Measurements from ENCODE around the gene DLEU7. TPM values are rescaled to one million over a fixed set of nuclear protein-coding genes. Genes with fewer than 3 reads are reported as not detected.

Gene DLEU7
- total RNA-seq, 3 donors from 2014 or later: 0.15 to 0.66 (median 0.48) TPM

DNA sequence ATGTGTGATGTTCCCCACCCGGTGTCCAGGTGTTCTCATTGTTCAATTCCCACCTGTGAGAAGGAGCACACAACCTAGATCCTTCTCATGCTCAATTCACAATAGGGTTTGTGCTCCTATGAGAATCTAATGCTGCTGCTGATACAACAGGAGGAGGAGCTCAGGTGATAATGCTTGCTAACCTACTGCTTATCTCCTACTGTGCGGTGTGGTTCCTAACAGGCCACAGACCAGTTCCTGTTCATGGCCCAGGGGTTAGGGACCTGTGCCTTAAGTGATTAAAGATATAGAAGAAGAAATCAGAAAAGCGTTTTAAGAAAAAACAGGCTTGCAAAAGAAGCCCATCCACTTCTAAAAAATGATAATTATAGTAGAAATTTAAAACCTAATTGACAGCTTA is 17.5 kb downstream of the DLEU7 start:
- DNase-seq (ENCODE audit: low spot score in 2 of 2): no peak

DNA sequence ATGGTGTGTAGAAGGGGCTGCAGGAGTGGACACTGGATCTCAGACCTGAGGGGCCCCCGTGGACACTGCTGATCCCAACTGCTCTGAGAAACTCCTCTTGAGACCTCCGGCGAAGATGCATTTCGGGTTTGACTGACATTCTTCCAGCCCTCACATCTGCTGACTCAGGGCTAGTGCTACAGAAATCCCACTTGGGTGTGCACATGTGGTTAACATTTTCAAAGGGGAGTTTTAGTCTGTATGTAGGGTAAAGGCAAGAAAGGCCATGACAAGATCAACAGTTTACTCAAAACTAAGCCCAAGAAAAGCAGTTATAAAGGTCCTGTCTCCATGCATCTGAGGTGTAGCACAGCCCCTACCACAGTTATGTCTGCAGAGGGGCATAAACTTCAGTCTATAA is 31.2 kb downstream of the DLEU7 start:
- no peaks in the 10 kb centered on the region for H3K4me1 ChIP-seq
- no peaks in the 10 kb centered on the region for H3K27me3 ChIP-seq
- intact Hi-C loops (cut with DNase I; ENCODE audit: low total_unique reads): no loop called here
- no peak overlapping the region for H3K27ac ChIP-seq
- TF ChIP-seq, protein P1, sequence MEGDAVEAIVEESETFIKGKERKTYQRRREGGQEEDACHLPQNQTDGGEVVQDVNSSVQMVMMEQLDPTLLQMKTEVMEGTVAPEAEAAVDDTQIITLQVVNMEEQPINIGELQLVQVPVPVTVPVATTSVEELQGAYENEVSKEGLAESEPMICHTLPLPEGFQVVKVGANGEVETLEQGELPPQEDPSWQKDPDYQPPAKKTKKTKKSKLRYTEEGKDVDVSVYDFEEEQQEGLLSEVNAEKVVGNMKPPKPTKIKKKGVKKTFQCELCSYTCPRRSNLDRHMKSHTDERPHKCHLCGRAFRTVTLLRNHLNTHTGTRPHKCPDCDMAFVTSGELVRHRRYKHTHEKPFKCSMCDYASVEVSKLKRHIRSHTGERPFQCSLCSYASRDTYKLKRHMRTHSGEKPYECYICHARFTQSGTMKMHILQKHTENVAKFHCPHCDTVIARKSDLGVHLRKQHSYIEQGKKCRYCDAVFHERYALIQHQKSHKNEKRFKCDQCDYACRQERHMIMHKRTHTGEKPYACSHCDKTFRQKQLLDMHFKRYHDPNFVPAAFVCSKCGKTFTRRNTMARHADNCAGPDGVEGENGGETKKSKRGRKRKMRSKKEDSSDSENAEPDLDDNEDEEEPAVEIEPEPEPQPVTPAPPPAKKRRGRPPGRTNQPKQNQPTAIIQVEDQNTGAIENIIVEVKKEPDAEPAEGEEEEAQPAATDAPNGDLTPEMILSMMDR (IDR thresholded peaks at IDR 0.05): no peak
- TF ChIP-seq POLR2A (IDR thresholded peaks at IDR 0.05) (no peak), POLR2AphosphoS5 (IDR thresholded peaks at IDR 0.05) (no peak)
- no peaks in the 10 kb centered on the region for H3K9me3 ChIP-seq
- no peak overlapping the region for H3K4me3 ChIP-seq
- no peaks in the 10 kb centered on the region for H3K36me3 ChIP-seq
- DNase-seq (ENCODE audit: low spot score in 2 of 2): no peak

More for the DNA sequence above, 17.5 kb downstream of the DLEU7 start:
- Histone ChIP-seq H3K9me3 (no peaks in the 10 kb centered on the region), H3K4me1 (no peaks in the 10 kb centered on the region), H3K27ac (no peak overlapping the region), H3K36me3 (no peaks in the 10 kb centered on the region), H3K4me3 (no peak overlapping the region), H3K27me3 (no peaks in the 10 kb centered on the region)
- TF ChIP-seq POLR2AphosphoS5 (IDR thresholded peaks at IDR 0.05) (no peak), POLR2A (IDR thresholded peaks at IDR 0.05) (no peak)
- TF ChIP-seq, protein P1 (IDR thresholded peaks at IDR 0.05): no peak
- intact Hi-C loops (cut with DNase I; ENCODE audit: low total_unique reads): no loop called here

DNA sequence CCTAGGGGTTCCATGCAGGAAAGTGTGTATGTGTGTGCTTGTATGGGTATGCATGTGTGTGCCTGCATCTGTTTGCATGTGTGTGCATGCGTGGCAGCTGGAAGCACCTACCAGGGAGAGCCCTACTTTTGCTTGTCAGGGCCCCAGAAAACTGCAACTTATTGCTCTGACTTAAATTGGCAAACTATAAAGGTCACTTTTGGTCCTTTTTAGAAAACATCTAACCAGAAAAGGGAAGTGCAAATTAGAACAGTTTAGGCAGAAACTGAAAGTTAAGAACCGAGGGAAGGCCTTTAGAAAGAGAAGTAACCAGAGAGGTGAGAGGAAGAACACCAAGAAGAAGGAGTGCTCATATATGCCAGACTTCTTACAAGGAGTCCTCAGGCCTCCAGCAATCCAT is 32.5 kb downstream of the DLEU7 start:
- intact Hi-C loops (cut with DNase I; ENCODE audit: low total_unique reads): no loop called here
- TF ChIP-seq POLR2A (IDR thresholded peaks at IDR 0.05) (no peak), POLR2AphosphoS5 (IDR thresholded peaks at IDR 0.05) (no peak)
- TF ChIP-seq, protein P1 (IDR thresholded peaks at IDR 0.05): no peak
- no peaks in the 10 kb centered on the region for H3K27me3 ChIP-seq
- H3K4me1 ChIP-seq: no peaks in the 10 kb centered on the region
- H3K9me3 ChIP-seq: peaks cover 0 to under 1% of the 10 kb centered on the region in 2 donors
- no peaks in the 10 kb centered on the region for H3K36me3 ChIP-seq
- no peak overlapping the region for H3K27ac ChIP-seq
- H3K4me3 ChIP-seq: no peak overlapping the region
- DNase-seq (ENCODE audit: low spot score in 2 of 2): no peak

DNA sequence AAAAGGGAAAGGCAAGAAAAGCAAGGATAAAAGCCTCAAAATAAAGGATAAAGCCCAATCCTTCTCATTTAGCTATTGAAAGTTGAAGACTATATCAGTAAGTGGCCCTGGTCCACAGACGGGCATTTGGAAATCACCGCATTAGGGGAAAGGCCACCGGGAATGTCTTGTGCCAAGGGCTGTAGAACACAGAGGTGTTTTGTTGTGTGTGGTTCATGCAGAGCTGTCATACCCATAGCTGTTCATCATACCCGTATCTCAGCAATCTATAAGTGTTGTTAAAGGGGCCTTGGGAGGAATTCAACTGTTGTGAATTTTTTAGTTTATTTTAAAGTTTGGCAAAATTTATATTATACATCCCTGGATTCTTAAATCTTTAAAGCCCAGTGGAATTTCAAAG is 33.0 kb downstream of the DLEU7 start:
- H3K4me3 ChIP-seq: no peak overlapping the region
- H3K36me3 ChIP-seq: no peaks in the 10 kb centered on the region
- TF ChIP-seq POLR2AphosphoS5 (IDR thresholded peaks at IDR 0.05) (no peak), POLR2A (IDR thresholded peaks at IDR 0.05) (no peak)
- TF ChIP-seq, protein P1 (IDR thresholded peaks at IDR 0.05): no peak
- H3K27me3 ChIP-seq: no peaks in the 10 kb centered on the region
- intact Hi-C loops (cut with DNase I; ENCODE audit: low total_unique reads): no loop called here
- H3K4me1 ChIP-seq: no peaks in the 10 kb centered on the region
- no peak for DNase-seq (ENCODE audit: low spot score in 2 of 2)
- no peak overlapping the region for H3K27ac ChIP-seq
- peaks cover 0 to 5% of the 10 kb centered on the region in 2 donors for H3K9me3 ChIP-seq

DNA sequence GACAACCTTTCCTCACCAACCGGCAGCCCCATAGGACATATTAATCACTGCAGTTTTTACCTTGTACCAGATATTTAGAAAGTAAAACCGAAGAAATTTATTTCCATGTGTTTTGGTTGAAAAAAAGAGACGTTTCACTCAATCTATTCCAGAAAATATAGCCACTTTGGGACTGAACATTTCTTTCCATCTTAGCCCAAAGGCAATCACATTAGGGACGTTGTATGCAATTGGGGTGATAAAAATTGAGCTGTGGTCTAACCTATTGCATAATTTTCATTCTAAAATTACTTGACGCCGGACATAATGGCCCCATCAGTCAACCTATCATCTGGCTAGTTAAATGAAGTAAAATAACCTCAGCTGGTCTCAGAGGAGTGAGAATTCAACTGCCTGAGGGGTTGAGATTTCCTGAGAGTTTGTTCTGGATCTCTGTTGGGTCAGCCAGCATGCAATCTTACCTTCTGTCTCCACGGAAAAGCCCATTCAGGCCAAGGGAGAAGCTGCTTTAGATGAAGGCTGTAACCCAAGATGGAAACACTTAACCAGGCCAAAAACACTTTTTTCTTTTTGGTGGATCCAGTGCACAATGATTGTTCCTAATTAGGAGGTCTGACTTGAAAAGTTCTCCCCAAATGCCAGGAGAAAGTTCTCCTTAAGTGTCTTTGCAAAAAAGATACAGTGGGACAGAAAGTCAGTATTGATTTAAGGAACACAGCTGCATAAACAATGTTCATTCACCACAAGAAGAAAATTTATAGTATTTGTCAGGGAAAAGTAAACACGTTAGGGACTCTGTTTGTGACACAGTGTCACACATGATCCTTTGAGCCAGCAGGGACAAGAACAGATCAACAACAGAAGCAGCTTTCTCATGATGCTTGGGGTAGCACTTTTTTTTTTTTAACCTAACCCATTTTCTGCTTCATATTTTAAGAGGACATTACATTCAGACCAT is 34.1 kb downstream of the DLEU7 start:
- Histone ChIP-seq H3K36me3 (no peaks in the 10 kb centered on the region), H3K9me3 (peaks cover 0 to 12% of the 10 kb centered on the region in 2 donors), H3K4me3 (no peak overlapping the region), H3K27me3 (no peaks in the 10 kb centered on the region), H3K4me1 (no peaks in the 10 kb centered on the region), H3K27ac (no peak overlapping the region)
- DNase-seq (ENCODE audit: low spot score in 2 of 2): no peak
- intact Hi-C loops (cut with DNase I; ENCODE audit: low total_unique reads): no loop called here
- TF ChIP-seq POLR2AphosphoS5 (IDR thresholded peaks at IDR 0.05) (no peak), POLR2A (IDR thresholded peaks at IDR 0.05) (no peak)
- TF ChIP-seq, protein P1 (IDR thresholded peaks at IDR 0.05): no peak
